ENCODE measurements around the gene PRR15.
A peak's percentile ranks its signal among the peaks of the same experiment; 100 is the strongest.

Gene PRR15

GRCh38 chr7:29539471-29539870 is 24.2 kb upstream of the PRR15 start:
- no peak for TF ChIP-seq CTCF (IDR thresholded peaks at IDR 0.05; ENCODE audit: low read length, missing control alignments)
- H3K4me3 ChIP-seq (replicated peaks; ENCODE audit: low read depth, low read length), result no peak overlapping the region
- no peak for DNase-seq (ENCODE audit: low read depth)

- no peak for TF ChIP-seq CTCF (IDR thresholded peaks at IDR 0.05; ENCODE audit: low read length, missing control alignments)
- DNase-seq (ENCODE audit: low read depth), result no peak
- H3K4me3 ChIP-seq (replicated peaks; ENCODE audit: low read depth, low read length), result no peak overlapping the region
These were observed 16.2 kb upstream of the PRR15 start for GRCh38 chr7:29547421-29547820.

- TF ChIP-seq CTCF (IDR thresholded peaks at IDR 0.05; ENCODE audit: low read length, missing control alignments), result no peak
- H3K4me3 ChIP-seq (replicated peaks; ENCODE audit: low read depth, low read length), result no peak overlapping the region
- no peak for DNase-seq (ENCODE audit: low read depth)
These were observed 14.8 kb upstream of the PRR15 start for GRCh38 chr7:29548823-29549222.

GRCh38 chr7:29552392-29552791 is 11.2 kb upstream of the PRR15 start:
- no peak for DNase-seq (ENCODE audit: low read depth)
- H3K4me3 ChIP-seq (replicated peaks; ENCODE audit: low read depth, low read length), result no peak overlapping the region
- TF ChIP-seq CTCF (IDR thresholded peaks at IDR 0.05; ENCODE audit: low read length, missing control alignments), result no peak

GRCh38 chr7:29555061-29555460 is 8.6 kb upstream of the PRR15 start:
- DNase-seq (ENCODE audit: low read depth), result no peak
- no peak for TF ChIP-seq CTCF (IDR thresholded peaks at IDR 0.05; ENCODE audit: low read length, missing control alignments)
- H3K4me3 ChIP-seq (replicated peaks; ENCODE audit: low read depth, low read length), result no peak overlapping the region

GRCh38 chr7:29556405-29557195 is 7.0 kb upstream of the PRR15 start:
- TF ChIP-seq CTCF (IDR thresholded peaks at IDR 0.05; ENCODE audit: low read length, missing control alignments), result no peak
- H3K4me3 ChIP-seq (replicated peaks; ENCODE audit: low read depth, low read length), result no peak overlapping the region
- DNase-seq (ENCODE audit: low read depth), result no peak

GRCh38 chr7:29557954-29558353 is 5.7 kb upstream of the PRR15 start:
- H3K4me3 ChIP-seq (replicated peaks; ENCODE audit: low read depth, low read length), result no peak overlapping the region
- DNase-seq (ENCODE audit: low read depth), result peak; percentile 42
- no peak for TF ChIP-seq CTCF (IDR thresholded peaks at IDR 0.05; ENCODE audit: low read length, missing control alignments)
